GM06990 (cell line): ENCODE results near the gene HS6ST3.

ENCODE experiments used
- DNase-seq: peaks from one replicate; pipeline ENCODE4 v3.0.0-alpha.2; 2011; ENCODE audit not compliant: insufficient read length; ENCODE audit errors: extremely low read depth
- H3K27me3 ChIP-seq: replicated peaks from 2 replicates; pipeline ENCODE4 v1.6.0; 2011; ENCODE audit warnings: low read length; ENCODE audit not compliant: control insufficient read depth, insufficient read depth
- H3K36me3 ChIP-seq: 2 replicates; pipeline ENCODE4 v1.5.1; 2011; ENCODE audit warnings: low read length; ENCODE audit not compliant: control insufficient read depth, insufficient read depth
- H3K4me3 ChIP-seq: replicated peaks from 2 replicates; pipeline ENCODE4 v1.5.1; 2011; ENCODE audit warnings: low read depth, mild to moderate bottlenecking, control low read depth, low read length
- CTCF ChIP-seq: IDR thresholded peaks from 2 replicates; pipeline ENCODE4 v1.5.1; 2011; ENCODE audit warnings: low read length, control low read depth, mild to moderate bottlenecking, inconsistent platforms; ENCODE audit not compliant: insufficient read depth, poor library complexity, severe bottlenecking

Gene HS6ST3

GRCh38 chr13:96794669-96795068 is 704.8 kb downstream of the HS6ST3 start:
- DNase-seq: no peak
- Histone ChIP-seq H3K36me3 (no peaks in the 10 kb centered on the region), H3K4me3 (no peak overlapping the region), H3K27me3 (no peaks in the 10 kb centered on the region)
- no peak for TF ChIP-seq CTCF

GRCh38 chr13:96795670-96796069 is 705.8 kb downstream of the HS6ST3 start:
- no peak for TF ChIP-seq CTCF
- no peaks in the 10 kb centered on the region for H3K27me3 ChIP-seq
- H3K36me3 ChIP-seq: no peaks in the 10 kb centered on the region
- H3K4me3 ChIP-seq: no peak overlapping the region
- no peak for DNase-seq

- TF ChIP-seq CTCF: no peak
- H3K36me3 ChIP-seq: no peaks in the 10 kb centered on the region
- H3K4me3 ChIP-seq: no peak overlapping the region
- DNase-seq: no peak
- no peaks in the 10 kb centered on the region for H3K27me3 ChIP-seq
Measured at GRCh38 chr13:96796091-96796633, 706.3 kb downstream of the HS6ST3 start.

GRCh38 chr13:96797136-96797535 is 707.2 kb downstream of the HS6ST3 start:
- no peak overlapping the region for H3K4me3 ChIP-seq
- no peak for DNase-seq

GRCh38 chr13:96803456-96804100 is 713.7 kb downstream of the HS6ST3 start:
- DNase-seq: no peak
- H3K4me3 ChIP-seq: no peak overlapping the region
- H3K27me3 ChIP-seq: no peaks in the 10 kb centered on the region
- TF ChIP-seq CTCF: no peak
- H3K36me3 ChIP-seq: no peaks in the 10 kb centered on the region

More at GRCh38 chr13:96797136-96797535, 707.2 kb downstream of the HS6ST3 start:
- no peak for TF ChIP-seq CTCF
- Histone ChIP-seq H3K27me3 (no peaks in the 10 kb centered on the region), H3K36me3 (no peaks in the 10 kb centered on the region)
